Stomach (tissue), 9 donors: ENCODE data around the gene BARD1. TPM values are rescaled to one million over a fixed set of nuclear protein-coding genes. Genes with fewer than 3 reads are reported as not detected.
"Not testable (repeated sequence)": the region's sequence is repeated elsewhere in the genome, so short reads cannot be mapped to it uniquely, and the experiment has no call there.

Experiments used
- DNase-seq, 2 donors: peaks; one replicate each; pipeline versions ENCODE4 v3.0.0 to v3.0.0-alpha.2; 2013 to 2019
- H3K27ac ChIP-seq, 5 donors: fragments of 200-600 bp in 4 of 5; sonication (generic) in 4 of 5; one replicate each; pipeline ENCODE4 v1.5.1; 2013 to 2019; ENCODE audit warnings: mild to moderate bottlenecking in 1 of 5, moderate library complexity in 1 of 5
- H3K27me3 ChIP-seq, 3 donors: fragments of 200-600 bp; sonication (generic); one replicate each; pipeline ENCODE4 v1.5.1; 2017 to 2019; ENCODE audit warnings: mixed run types in 1 of 3
- H3K36me3 ChIP-seq, 4 donors: fragments of 200-600 bp; sonication (generic); 1 replicate in 3 of 4; 2 replicates in 1 of 4; pipeline ENCODE4 v1.5.1; 2016 to 2019
- H3K4me1 ChIP-seq, 4 donors: fragments of 200-600 bp; sonication (generic); one replicate each; pipeline ENCODE4 v1.5.1; 2016 to 2019
- H3K4me3 ChIP-seq, 4 donors: fragments of 200-600 bp; sonication (generic) in 3 of 4; one replicate each; pipeline ENCODE4 v1.5.1; 2016 to 2019; ENCODE audit warnings: mild to moderate bottlenecking in 1 of 4
- H3K9me3 ChIP-seq, 4 donors: fragments of 200-600 bp; sonication (generic); one replicate each; pipeline ENCODE4 v1.5.1; 2016 to 2019
- CTCF ChIP-seq, 7 experiments: fragments of 450-650 bp in 4 of 7; fragments of 200-600 bp in 3 of 7; sonication (generic) in 3 of 7; IDR thresholded peaks; one replicate each; pipeline ENCODE4 v1.5.1; 2016 to 2019; ENCODE audit warnings: antibody characterized with exemption in 7 of 7, control low read depth in 2 of 7, mild to moderate bottlenecking in 1 of 7
- EP300 ChIP-seq: sonication (generic); formaldehyde crosslinking; IDR thresholded peaks from one replicate; pipeline ENCODE4 v1.6.1; 2017; ENCODE audit warnings: antibody characterized with exemption
- POLR2A ChIP-seq, 4 donors: fragments of 450-650 bp; IDR thresholded peaks; one replicate each; pipeline ENCODE4 v1.6.1; 2016; ENCODE audit warnings: antibody characterized with exemption in 4 of 4, control low read depth in 2 of 4, mild to moderate bottlenecking in 1 of 4, moderate library complexity in 1 of 4
- POLR2AphosphoS5 ChIP-seq, 3 donors: sonication (generic); formaldehyde crosslinking; IDR thresholded peaks; one replicate each; pipeline ENCODE4 v1.6.1; 2016; ENCODE audit warnings: antibody characterized with exemption in 3 of 3
- WGBS, 5 donors: extraction: QIAGEN DNeasy Blood & Tissue Kit in 3 of 5; methylation state at CpG; one replicate each; pipeline versions ENCODE4 v1.1.5 to v1.1.7; 2013 to 2018; 5-methylcytosine and 5-hydroxymethylcytosine counted together
- intact Hi-C: fragments of 100-400 bp; cut with DNase I; formaldehyde crosslinking; loops from one replicate; pipeline ENCODE4 v1.15.1; 2023; ENCODE audit warnings: low total_unique reads
- polyA plus RNA-seq, 3 donors: library from polyadenylated mRNA; stranded (reverse); fragments of 200-250 nt; gene quantifications; one replicate each; pipeline ENCODE4 v1.2.3, GENCODE V29; 2013
- total RNA-seq, 5 donors: library from RNA; depleted of rRNA; stranded (reverse); fragments of >200 nt; gene quantifications; one replicate each; pipeline versions ENCODE4 v1.1.0 to v1.2.3, GENCODE V29; 2014 to 2016
- donor health status: healthy with polysubstance abuse.
- donor health status: Bipolar disorder and iron deficiency.
- donor health status: healthy.

BARD1 gene
- total and polyA plus RNA-seq, 8 donors = 1.2 to 74.4 (median 10.9) TPM

GRCh38 chr2:214801068-214801467 lies 8.4 kb downstream of the BARD1 start:
- Histone ChIP-seq H3K4me1 (peaks cover 0 to 36% (median 11%) of the 10 kb centered on the region in 4 donors), H3K27me3 (no peaks in the 10 kb centered on the region), H3K36me3 (no peaks in the 10 kb centered on the region), H3K27ac (no peak overlapping the region), H3K4me3 (no peak overlapping the region), H3K9me3 (no peaks in the 10 kb centered on the region)
- intact Hi-C loops = no loop called here
- WGBS, 5 donors = 84 to 93% (median 87%) methylated on average over 2 of the region's 2 CpGs
- DNase-seq = no peak
- TF ChIP-seq CTCF (IDR thresholded peaks at IDR 0.05) (no peak), POLR2A (IDR thresholded peaks at IDR 0.05) (no peak), EP300 (no peak), POLR2AphosphoS5 (IDR thresholded peaks at IDR 0.05) (no peak)

GRCh38 chr2:214800180-214800579 lies 9.3 kb downstream of the BARD1 start:
- H3K4me1 ChIP-seq = peaks cover 0 to 27% (median 7%) of the 10 kb centered on the region in 4 donors
- 46 to 69% (median 64%) methylated on average over 3 of the region's 3 CpGs for WGBS, 5 donors
- H3K27ac ChIP-seq = no peak overlapping the region
- H3K27me3 ChIP-seq = no peaks in the 10 kb centered on the region
- H3K36me3 ChIP-seq = peaks cover 0 to 6% (median 3%) of the 10 kb centered on the region in 4 donors
- TF ChIP-seq CTCF (IDR thresholded peaks at IDR 0.05) (no peak), EP300 (no peak), POLR2AphosphoS5 (IDR thresholded peaks at IDR 0.05) (peak in 1 of 3 donors; percentile 28), POLR2A (IDR thresholded peaks at IDR 0.05) (no peak)
- peak in 1 of 2 donors; percentile 40 for DNase-seq
- intact Hi-C loops = no loop called here
- no peak overlapping the region for H3K4me3 ChIP-seq
- no peaks in the 10 kb centered on the region for H3K9me3 ChIP-seq

GRCh38 chr2:214796911-214797310 lies 12.6 kb downstream of the BARD1 start:
- Histone ChIP-seq H3K4me1 (peaks cover 0 to 27% (median 5%) of the 10 kb centered on the region in 4 donors), H3K36me3 (peaks cover 0 to 13% (median 8%) of the 10 kb centered on the region in 4 donors), H3K4me3 (no peak overlapping the region), H3K27ac (no peak overlapping the region), H3K27me3 (no peaks in the 10 kb centered on the region), H3K9me3 (no peaks in the 10 kb centered on the region)
- WGBS, 5 donors = 81 to 96% (median 88%) methylated on average over 1 of the region's 1 CpG
- DNase-seq = no peak
- intact Hi-C loops = no loop called here
- TF ChIP-seq CTCF (IDR thresholded peaks at IDR 0.05) (no peak), POLR2AphosphoS5 (IDR thresholded peaks at IDR 0.05) (no peak), EP300 (no peak), POLR2A (IDR thresholded peaks at IDR 0.05) (no peak)

GRCh38 chr2:214783181-214783580 lies 26.3 kb downstream of the BARD1 start:
- H3K27ac ChIP-seq, H3K4me1 ChIP-seq, H3K27me3 ChIP-seq, intact Hi-C loops, DNase-seq, H3K4me3 ChIP-seq: not testable (repeated sequence)
- H3K9me3 ChIP-seq = peaks cover 0 to 22% (median 8%) of the 10 kb centered on the region in 4 donors
- H3K36me3 ChIP-seq = peaks cover 6 to 36% (median 28%) of the 10 kb centered on the region in 4 donors
- 94 to 100% (median 99%) methylated on average over 1 of the region's 1 CpG for WGBS, 5 donors

- no peak overlapping the region for H3K4me3 ChIP-seq
- TF ChIP-seq POLR2A (IDR thresholded peaks at IDR 0.05) = no peak
- TF ChIP-seq CTCF (IDR thresholded peaks at IDR 0.05) = no peak
- TF ChIP-seq POLR2AphosphoS5 (IDR thresholded peaks at IDR 0.05) = no peak
- no peak for TF ChIP-seq EP300
- H3K27ac ChIP-seq = no peak overlapping the region
- 90 to 100% (median 100%) methylated on average over 1 of the region's 1 CpG for WGBS, 5 donors
- H3K36me3 ChIP-seq = peaks cover 6 to 36% (median 28%) of the 10 kb centered on the region in 4 donors
- DNase-seq = no peak
- H3K4me1 ChIP-seq = no peaks in the 10 kb centered on the region
- no peaks in the 10 kb centered on the region for H3K27me3 ChIP-seq
- intact Hi-C loops = no loop called here
- peaks cover 0 to 22% (median 8%) of the 10 kb centered on the region in 4 donors for H3K9me3 ChIP-seq
Observed at GRCh38 chr2:214782671-214783070, 26.8 kb downstream of the BARD1 start.
